GM12864 (cell line): ENCODE results near the gene PDSS2.
A peak's percentile ranks its signal among the peaks of the same experiment; 100 is the strongest.

Experiments used
- DNase-seq: peaks from one replicate; pipeline ENCODE4 v3.0.0-alpha.2; 2011; ENCODE audit warnings: low read depth
- H3K4me3 ChIP-seq: 2 replicates; pipeline ENCODE4 v1.5.1; 2011; ENCODE audit warnings: mild to moderate bottlenecking, low read depth, low read length, control low read depth
- TF ChIP-seq, protein P1 (sequence below): IDR thresholded peaks from 2 replicates; pipeline ENCODE4 v1.5.1; 2011; ENCODE audit warnings: low read depth, mild to moderate bottlenecking, moderate library complexity, low read length, control low read depth, inconsistent platforms; ENCODE audit errors: missing control alignments

The PDSS2 gene

DNA sequence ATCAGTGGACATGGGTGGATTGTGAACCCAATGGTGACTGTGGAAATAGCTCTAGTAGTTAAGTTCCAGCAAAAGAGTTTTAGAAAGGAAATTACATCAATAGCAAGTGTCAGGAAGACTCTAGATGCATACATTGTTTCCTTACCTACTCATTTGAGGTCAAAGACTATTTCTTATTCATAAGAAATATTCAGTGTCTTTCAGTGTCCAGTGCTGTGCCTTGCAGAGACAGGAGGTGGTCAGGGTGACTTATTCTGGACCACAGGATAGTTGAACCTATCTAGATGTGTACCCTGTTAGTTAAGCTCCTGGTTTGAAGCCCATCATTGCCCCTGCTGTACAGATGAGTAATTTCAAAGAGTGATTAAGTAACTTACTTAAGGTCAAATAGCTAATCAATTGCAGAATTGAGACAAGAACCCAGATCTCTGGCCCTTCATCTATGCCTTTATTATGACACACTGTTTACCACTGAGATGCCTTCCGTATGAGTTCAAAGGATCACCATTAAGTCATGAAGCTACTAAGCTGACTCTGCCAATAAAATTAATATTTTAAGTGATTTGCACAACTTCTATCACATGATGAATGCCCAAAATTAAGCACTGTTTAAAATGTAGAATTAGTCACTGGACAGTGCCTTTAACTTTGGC lies 136.1 kb downstream of the PDSS2 start:
- H3K4me3 ChIP-seq: no peak overlapping the region
- DNase-seq: no peak
- TF ChIP-seq, protein P1, sequence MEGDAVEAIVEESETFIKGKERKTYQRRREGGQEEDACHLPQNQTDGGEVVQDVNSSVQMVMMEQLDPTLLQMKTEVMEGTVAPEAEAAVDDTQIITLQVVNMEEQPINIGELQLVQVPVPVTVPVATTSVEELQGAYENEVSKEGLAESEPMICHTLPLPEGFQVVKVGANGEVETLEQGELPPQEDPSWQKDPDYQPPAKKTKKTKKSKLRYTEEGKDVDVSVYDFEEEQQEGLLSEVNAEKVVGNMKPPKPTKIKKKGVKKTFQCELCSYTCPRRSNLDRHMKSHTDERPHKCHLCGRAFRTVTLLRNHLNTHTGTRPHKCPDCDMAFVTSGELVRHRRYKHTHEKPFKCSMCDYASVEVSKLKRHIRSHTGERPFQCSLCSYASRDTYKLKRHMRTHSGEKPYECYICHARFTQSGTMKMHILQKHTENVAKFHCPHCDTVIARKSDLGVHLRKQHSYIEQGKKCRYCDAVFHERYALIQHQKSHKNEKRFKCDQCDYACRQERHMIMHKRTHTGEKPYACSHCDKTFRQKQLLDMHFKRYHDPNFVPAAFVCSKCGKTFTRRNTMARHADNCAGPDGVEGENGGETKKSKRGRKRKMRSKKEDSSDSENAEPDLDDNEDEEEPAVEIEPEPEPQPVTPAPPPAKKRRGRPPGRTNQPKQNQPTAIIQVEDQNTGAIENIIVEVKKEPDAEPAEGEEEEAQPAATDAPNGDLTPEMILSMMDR: no peak

DNA sequence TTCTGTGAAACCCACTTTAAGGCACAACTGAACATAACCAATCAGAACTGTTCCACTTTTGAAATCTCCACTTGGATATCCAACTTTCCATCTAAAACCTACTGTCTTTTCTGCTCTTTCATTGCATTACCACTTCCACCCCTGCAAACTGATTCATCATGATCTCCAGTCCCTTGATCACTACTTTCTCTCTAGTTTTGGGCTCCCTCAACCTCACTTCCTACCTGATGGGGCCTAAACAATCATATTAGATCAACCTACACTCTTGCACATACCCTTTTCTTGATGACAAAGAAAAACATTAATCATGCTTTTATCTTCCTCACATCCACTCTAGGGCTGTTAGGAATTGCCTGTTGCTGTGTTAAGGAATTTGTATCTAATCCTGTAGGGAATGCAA lies 137.6 kb downstream of the PDSS2 start:
- no peak overlapping the region for H3K4me3 ChIP-seq
- TF ChIP-seq, protein P1: no peak
- no peak for DNase-seq

DNA sequence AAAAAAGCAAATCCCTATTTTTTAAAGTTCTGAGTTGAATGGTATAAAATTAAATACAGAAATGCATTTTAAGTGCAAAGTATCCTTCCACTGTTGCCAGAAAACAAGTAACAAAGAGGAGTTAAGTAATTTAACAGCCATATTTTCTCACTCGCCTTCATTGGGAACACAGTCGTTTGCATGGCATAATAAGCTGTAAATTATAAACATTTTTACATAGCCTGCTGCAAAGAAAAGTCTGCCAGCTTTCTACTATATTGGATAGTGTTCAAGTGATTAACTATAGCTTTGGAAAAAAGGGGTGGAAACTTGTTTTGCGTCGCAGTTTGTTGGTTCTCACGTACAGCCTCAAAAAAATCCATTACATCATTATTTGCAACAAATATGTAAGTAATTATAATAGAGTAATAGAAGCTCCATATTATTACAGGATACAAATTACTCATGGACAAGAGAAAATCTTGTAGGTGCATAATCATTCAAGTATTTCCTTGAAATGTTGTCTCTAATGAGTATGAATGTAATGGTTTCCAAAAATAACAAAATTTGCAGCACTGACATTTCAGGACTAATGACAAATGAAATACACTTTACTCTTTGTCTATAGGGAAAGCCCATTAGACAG lies 139.3 kb downstream of the PDSS2 start:
- no peak for DNase-seq
- TF ChIP-seq, protein P1: no peak
- no peak overlapping the region for H3K4me3 ChIP-seq

DNA sequence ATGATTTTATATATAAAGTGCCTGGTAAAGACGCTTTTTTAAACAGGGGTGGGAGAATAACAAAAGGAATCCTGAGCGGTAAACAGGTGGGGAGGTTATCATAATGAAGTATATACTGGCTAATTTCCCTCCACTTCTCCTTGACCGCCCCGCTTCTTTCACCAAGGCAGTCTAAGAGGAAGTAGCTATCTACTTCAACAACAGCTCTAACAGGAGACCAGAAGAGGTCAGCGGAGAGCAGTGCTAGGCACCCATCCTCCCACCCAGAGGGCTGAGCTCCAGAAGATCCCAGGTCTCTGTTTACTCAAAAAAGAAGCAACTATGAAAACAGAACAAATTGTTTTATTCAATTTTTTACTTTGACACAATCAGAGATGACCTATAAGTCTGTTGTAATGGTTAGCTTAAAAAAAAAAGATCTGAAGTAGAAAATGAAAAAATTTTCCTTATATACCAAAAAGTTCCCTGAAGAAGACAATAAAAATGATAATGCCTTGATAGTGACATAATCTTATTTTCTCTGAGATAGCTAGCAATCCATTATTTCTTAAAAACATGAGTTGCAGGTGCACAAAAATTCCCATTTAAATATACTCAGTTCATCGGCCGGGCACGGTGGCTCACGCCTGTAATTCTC lies 141.1 kb downstream of the PDSS2 start:
- TF ChIP-seq, protein P1: peak; percentile 76
- DNase-seq: peak; percentile 21
- no peak overlapping the region for H3K4me3 ChIP-seq

DNA sequence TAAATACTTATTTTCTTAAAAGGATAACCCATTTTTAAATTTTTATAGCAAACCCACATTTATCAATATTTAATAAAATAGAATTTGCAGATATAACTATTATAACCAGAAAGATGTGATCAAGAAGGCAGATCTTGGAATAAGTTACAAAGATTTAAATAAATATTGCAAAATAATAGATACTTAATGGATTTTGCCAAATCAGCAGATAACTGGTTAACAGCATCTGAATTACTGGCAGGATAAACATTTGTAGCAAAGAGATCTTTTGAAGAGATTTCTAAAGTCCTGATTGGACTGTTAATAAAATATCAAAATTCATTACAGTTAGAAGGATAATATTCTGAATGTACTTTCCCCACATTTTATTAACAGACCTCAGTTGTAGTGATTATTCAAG lies 144.2 kb downstream of the PDSS2 start:
- no peak for DNase-seq
- H3K4me3 ChIP-seq: no peak overlapping the region
- TF ChIP-seq, protein P1: no peak

DNA sequence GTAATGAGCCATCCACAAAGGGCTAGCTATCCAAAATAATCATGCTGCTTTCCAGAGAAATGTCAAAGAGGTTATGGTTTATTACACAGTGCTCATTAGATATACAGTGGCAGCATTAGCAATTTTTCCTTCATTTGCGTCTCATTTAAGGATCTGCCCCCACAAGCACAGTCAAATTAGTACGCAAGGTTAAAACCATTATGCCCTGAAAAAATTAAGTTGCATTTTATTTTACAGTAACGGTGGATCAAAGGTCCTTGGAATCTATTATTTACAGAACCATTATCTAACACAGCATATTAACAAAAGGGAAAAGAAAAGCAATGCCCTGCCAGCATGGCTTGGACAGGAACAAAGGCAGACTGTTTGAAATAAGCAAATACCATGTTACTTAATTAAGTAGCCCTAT lies 144.8 kb downstream of the PDSS2 start:
- TF ChIP-seq, protein P1: no peak
- no peak for DNase-seq
- H3K4me3 ChIP-seq: no peak overlapping the region
